GM23248 (cell line): Measurements from ENCODE around the gene NOL8. TPM values are rescaled to one million over a fixed set of nuclear protein-coding genes. Genes with fewer than 3 reads are reported as not detected.

Experiments used
- DNase-seq: peaks from one replicate; pipeline ENCODE4 v3.0.0-alpha.2; 2015
- H2AFZ ChIP-seq: fragments of 200-600 bp; sonication (generic); 2 replicates; pipeline ENCODE4 v1.6.1; 2016; ENCODE audit warnings: antibody characterized with exemption
- H3F3A ChIP-seq: fragments of 200-600 bp; sonication (generic); 2 replicates; pipeline ENCODE4 v1.6.1; 2016; ENCODE audit warnings: mild to moderate bottlenecking, antibody characterized with exemption, mixed run types; ENCODE audit not compliant: insufficient read depth
- H3K27ac ChIP-seq: fragments of 200-600 bp; sonication (generic); 2 replicates; pipeline ENCODE4 v1.5.1; 2016; ENCODE audit warnings: mild to moderate bottlenecking
- H3K27me3 ChIP-seq: fragments of 200-600 bp; sonication (generic); replicated peaks from 2 replicates; pipeline ENCODE4 v1.6.1; 2016; ENCODE audit warnings: mild to moderate bottlenecking; ENCODE audit not compliant: insufficient read depth
- H3K36me3 ChIP-seq: fragments of 200-600 bp; sonication (generic); 2 replicates; pipeline ENCODE4 v1.6.1; 2016; ENCODE audit warnings: low read depth, mild to moderate bottlenecking
- H3K4me1 ChIP-seq: fragments of 200-600 bp; sonication (generic); 2 replicates; pipeline ENCODE4 v1.6.1; 2016; ENCODE audit warnings: mild to moderate bottlenecking; ENCODE audit not compliant: insufficient read depth
- H3K4me2 ChIP-seq: fragments of 200-600 bp; sonication (generic); one replicate; pipeline ENCODE4 v1.6.1; 2016; ENCODE audit warnings: mild to moderate bottlenecking; ENCODE audit not compliant: unreplicated experiment
- H3K4me3 ChIP-seq: fragments of 200-600 bp; sonication (generic); 2 replicates; pipeline ENCODE4 v1.5.1; 2016; ENCODE audit warnings: mild to moderate bottlenecking
- H3K79me2 ChIP-seq: fragments of 200-600 bp; sonication (generic); 2 replicates; pipeline ENCODE4 v1.6.1; 2016; ENCODE audit warnings: mild to moderate bottlenecking; ENCODE audit not compliant: insufficient read depth
- H3K9ac ChIP-seq: fragments of 200-600 bp; sonication (generic); 2 replicates; pipeline ENCODE4 v1.6.1; 2016; ENCODE audit warnings: mild to moderate bottlenecking
- H3K9me2 ChIP-seq: fragments of 200-600 bp; sonication (generic); 2 replicates; pipeline ENCODE4 v1.6.1; 2016; ENCODE audit warnings: mixed run types, mild to moderate bottlenecking, moderate library complexity; ENCODE audit not compliant: insufficient read depth
- H3K9me3 ChIP-seq: fragments of 200-600 bp; sonication (generic); one replicate; pipeline ENCODE4 v1.6.1; 2017; ENCODE audit warnings: low read depth
- H4K20me1 ChIP-seq: fragments of 200-600 bp; sonication (generic); 2 replicates; pipeline ENCODE4 v1.6.0; 2016; ENCODE audit not compliant: insufficient read depth
- EZH2 ChIP-seq: fragments of 200-600 bp; sonication (generic); IDR thresholded peaks from 2 replicates; pipeline ENCODE4 v1.6.1; 2018; ENCODE audit warnings: antibody characterized with exemption, mild to moderate bottlenecking; ENCODE audit not compliant: insufficient read depth, poor library complexity, severe bottlenecking
- EZH2phosphoT487 ChIP-seq: fragments of 200-600 bp; sonication (generic); IDR thresholded peaks from 2 replicates; pipeline ENCODE4 v1.6.1; 2018; ENCODE audit warnings: antibody characterized with exemption, moderate library complexity, mild to moderate bottlenecking, low read depth; ENCODE audit not compliant: insufficient read depth
- WGBS, 2 experiments: methylation state at CpG; one replicate each; pipeline ENCODE4 v1.1.6; 2015 to 2017; ENCODE audit warnings: low lambda C conversion rate in 2 of 2, low coverage in 1 of 2; ENCODE audit errors: missing lambda C conversion rate in 2 of 2; 5-methylcytosine and 5-hydroxymethylcytosine counted together
- in situ Hi-C: fragments of 300-500 bp; cut with MboI; formaldehyde crosslinking; loops from 2 replicates; pipeline ENCODE4 v1.15.0; 2020
- polyA plus RNA-seq: library from polyadenylated mRNA; unstranded; fragments of >200 nt; fragmentation: Nextera tagmentation; extraction: Ambion mirVana; gene quantifications from 2 replicates; pipeline ENCODE4 v1.2.1, GENCODE V29; 2016
- total RNA-seq: library from RNA; depleted of rRNA; stranded (reverse); fragments of >200 nt; shearing (Covaris generic); gene quantifications from 2 replicates; pipeline ENCODE4 v1.2.3, GENCODE V29; 2014

Gene NOL8
- total and polyA plus RNA-seq, 2 experiments from 2014 or later = 10.4 to 30.3 TPM

GRCh38 chr9:92324889-92325268 is 271 bp downstream of the NOL8 start:
- peak overlapping the region; percentile 99 for H3K4me2 ChIP-seq
- H3K4me3 ChIP-seq = peak overlapping the region; percentile 96
- H3K36me3 ChIP-seq = peaks cover 26% of the 10 kb centered on the region
- H4K20me1 ChIP-seq = no peaks in the 10 kb centered on the region
- peak overlapping the region; percentile 97 for H3K27ac ChIP-seq
- WGBS, 2 experiments = 1 to 3% methylated on average over 11 to 12 of the region's 12 CpGs
- no peaks in the 10 kb centered on the region for H3K9me2 ChIP-seq
- peak overlapping the region; percentile 99 for H2AFZ ChIP-seq
- H3K27me3 ChIP-seq = no peaks in the 10 kb centered on the region
- TF ChIP-seq EZH2 (no peak), EZH2phosphoT487 (no peak)
- in situ Hi-C loops = loop anchor here (10.0 kb wide), 1 partner anchor 310 kb away; no protein-coding TSS in a partner anchor
- peak overlapping the region; percentile 98 for H3K9ac ChIP-seq
- H3K79me2 ChIP-seq = peaks cover 47% of the 10 kb centered on the region
- H3F3A ChIP-seq = no peaks in the 10 kb centered on the region
- H3K9me3 ChIP-seq = no peaks in the 10 kb centered on the region
- peaks cover 9% of the 10 kb centered on the region; the same call in 1 of the 2 replicates for H3K4me1 ChIP-seq
- DNase-seq = peak; percentile 76

- peak overlapping the region; percentile 99 for H2AFZ ChIP-seq
- peak overlapping the region; percentile 99 for H3K4me2 ChIP-seq
- TF ChIP-seq EZH2 = no peak
- no peak for TF ChIP-seq EZH2phosphoT487
- peak overlapping the region; percentile 97; the same call in 1 of the 2 replicates for H3K27ac ChIP-seq
- peaks cover 29% of the 10 kb centered on the region for H3K36me3 ChIP-seq
- no peaks in the 10 kb centered on the region for H3K9me3 ChIP-seq
- no peaks in the 10 kb centered on the region for H3K27me3 ChIP-seq
- H3K4me1 ChIP-seq = peaks cover 9% of the 10 kb centered on the region; the same call in 1 of the 2 replicates
- H4K20me1 ChIP-seq = no peaks in the 10 kb centered on the region
- H3K9me2 ChIP-seq = no peaks in the 10 kb centered on the region
- in situ Hi-C loops = loop anchor here (10.0 kb wide), 1 partner anchor 310 kb away; no protein-coding TSS in a partner anchor
- H3F3A ChIP-seq = no peaks in the 10 kb centered on the region
- peak overlapping the region; percentile 98 for H3K9ac ChIP-seq
- no peak for DNase-seq
- H3K4me3 ChIP-seq = peak overlapping the region; percentile 96
- peaks cover 47% of the 10 kb centered on the region for H3K79me2 ChIP-seq
- WGBS, 2 experiments = 22 to 25% methylated on average over 2 of the region's 2 CpGs
Observed at GRCh38 chr9:92324431-92324830, 719 bp downstream of the NOL8 start.

GRCh38 chr9:92315456-92315855 is 9.7 kb downstream of the NOL8 start:
- H3K9me3 ChIP-seq = no peaks in the 10 kb centered on the region
- H3K79me2 ChIP-seq = peaks cover 39% of the 10 kb centered on the region
- H3K4me2 ChIP-seq = no peak overlapping the region
- no peak overlapping the region for H2AFZ ChIP-seq
- no peak overlapping the region for H3K27ac ChIP-seq
- H3K9me2 ChIP-seq = no peaks in the 10 kb centered on the region
- WGBS, 2 experiments = 89 to 96% methylated on average over 5 of the region's 5 CpGs
- H3K4me1 ChIP-seq = no peaks in the 10 kb centered on the region
- no peak overlapping the region for H3K4me3 ChIP-seq
- H3K27me3 ChIP-seq = no peaks in the 10 kb centered on the region
- H3F3A ChIP-seq = 0 out of 2 replicates have a peak, but pooled peaks cover 5% of the 10 kb centered on the region
- H3K36me3 ChIP-seq = peaks cover 55% of the 10 kb centered on the region
- no peaks in the 10 kb centered on the region for H4K20me1 ChIP-seq
- DNase-seq = no peak
- H3K9ac ChIP-seq = no peak overlapping the region
- TF ChIP-seq EZH2 (no peak), EZH2phosphoT487 (no peak)
- in situ Hi-C loops = no loop called here

- in situ Hi-C loops = no loop called here
Observed at GRCh38 chr9:92313624-92314012, 11.5 kb downstream of the NOL8 start.

More at GRCh38 chr9:92313624-92314012, 11.5 kb downstream of the NOL8 start:
- Histone ChIP-seq H3K36me3 (peaks cover 62% of the 10 kb centered on the region), H3K4me2 (no peak overlapping the region), H3K9me3 (no peaks in the 10 kb centered on the region), H3K4me3 (no peak overlapping the region), H3K27ac (no peak overlapping the region), H3K4me1 (no peaks in the 10 kb centered on the region), H2AFZ (no peak overlapping the region), H3F3A (0 out of 2 replicates have a peak, but pooled peaks cover 5% of the 10 kb centered on the region), H4K20me1 (no peaks in the 10 kb centered on the region), H3K27me3 (no peaks in the 10 kb centered on the region), H3K9ac (no peak overlapping the region), H3K9me2 (no peaks in the 10 kb centered on the region), H3K79me2 (peaks cover 39% of the 10 kb centered on the region)
- DNase-seq = no peak
- 37 to 44% methylated on average over 2 of the region's 2 CpGs for WGBS, 2 experiments
- TF ChIP-seq EZH2 (no peak), EZH2phosphoT487 (no peak)
